ENCODE data around the gene ROBO1.
"Not testable (repeated sequence)": the region's sequence is repeated elsewhere in the genome, so short reads cannot be mapped to it uniquely, and the experiment has no call there.

ROBO1 gene

DNA sequence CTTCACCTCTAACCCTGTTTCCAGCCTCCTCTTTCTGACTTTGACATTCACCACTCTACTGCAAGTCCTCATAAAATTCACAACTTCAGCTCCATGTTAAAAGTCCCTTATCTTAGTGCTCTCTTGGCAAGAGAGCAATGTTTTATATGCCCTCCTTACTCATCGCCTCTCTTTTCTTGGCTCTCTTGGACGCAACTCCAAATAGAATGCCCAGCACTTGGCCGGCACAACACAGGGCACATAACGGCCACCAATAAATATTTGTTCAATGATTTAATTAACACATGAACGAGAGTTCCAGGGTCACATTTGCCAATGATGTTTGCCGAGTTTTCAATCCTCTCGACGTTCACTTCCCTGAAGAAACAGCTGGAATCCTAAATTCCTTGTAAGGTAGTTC, 401.4 kb downstream of the ROBO1 start:
- DNase-seq, result no peak

DNA sequence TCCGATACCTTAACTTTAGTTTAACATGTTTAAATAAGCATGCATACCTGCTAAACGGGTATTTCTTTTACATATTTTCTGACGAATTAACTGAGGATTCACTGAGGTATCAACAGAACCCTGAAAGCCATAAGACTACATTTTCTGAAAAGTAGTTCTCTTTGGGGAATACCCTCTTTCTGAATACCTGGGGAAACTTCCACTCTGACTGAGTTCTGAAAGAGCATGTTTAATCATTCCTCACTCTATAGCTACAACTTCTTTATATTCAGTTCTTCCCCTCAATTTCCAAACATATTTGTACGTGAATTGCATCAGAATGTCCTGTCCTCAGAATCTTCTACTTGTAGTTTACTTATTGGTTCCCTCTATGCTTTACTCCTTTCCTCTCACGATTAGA, 403.0 kb downstream of the ROBO1 start:
- DNase-seq, result no peak

DNA sequence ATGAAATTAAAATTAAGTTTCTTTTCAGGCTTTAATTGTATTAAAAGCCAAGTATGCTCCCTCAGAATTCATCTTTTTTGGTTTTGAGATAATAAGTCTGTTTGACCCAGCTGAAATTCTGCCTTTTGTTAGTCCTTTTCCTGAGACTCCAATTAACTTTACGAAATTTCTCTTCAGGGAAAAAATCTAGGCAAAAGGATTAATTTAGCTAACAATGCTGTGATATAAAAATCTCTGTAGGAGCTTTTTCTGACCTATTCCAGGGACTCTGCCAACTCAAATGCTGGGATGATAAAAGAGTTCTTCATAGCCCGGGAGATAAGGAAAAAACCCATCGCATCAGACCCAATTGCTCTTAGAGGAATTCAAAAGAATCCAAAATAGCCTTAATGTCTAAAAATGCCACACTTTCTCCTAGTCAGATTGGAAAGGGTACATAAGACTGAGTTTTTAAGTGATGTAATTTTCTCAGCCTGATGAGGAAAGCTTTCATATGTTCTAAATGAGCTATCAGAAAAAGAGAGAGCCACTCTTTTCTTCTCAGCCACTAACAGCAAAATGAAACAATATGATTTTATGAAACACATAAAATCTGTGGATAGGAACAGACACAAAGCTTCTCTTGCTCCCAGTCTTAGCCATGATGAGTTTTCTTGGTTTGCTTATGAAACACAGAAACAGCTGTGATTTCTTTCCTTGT, 405.1 kb downstream of the ROBO1 start:
- no peak for DNase-seq

DNA sequence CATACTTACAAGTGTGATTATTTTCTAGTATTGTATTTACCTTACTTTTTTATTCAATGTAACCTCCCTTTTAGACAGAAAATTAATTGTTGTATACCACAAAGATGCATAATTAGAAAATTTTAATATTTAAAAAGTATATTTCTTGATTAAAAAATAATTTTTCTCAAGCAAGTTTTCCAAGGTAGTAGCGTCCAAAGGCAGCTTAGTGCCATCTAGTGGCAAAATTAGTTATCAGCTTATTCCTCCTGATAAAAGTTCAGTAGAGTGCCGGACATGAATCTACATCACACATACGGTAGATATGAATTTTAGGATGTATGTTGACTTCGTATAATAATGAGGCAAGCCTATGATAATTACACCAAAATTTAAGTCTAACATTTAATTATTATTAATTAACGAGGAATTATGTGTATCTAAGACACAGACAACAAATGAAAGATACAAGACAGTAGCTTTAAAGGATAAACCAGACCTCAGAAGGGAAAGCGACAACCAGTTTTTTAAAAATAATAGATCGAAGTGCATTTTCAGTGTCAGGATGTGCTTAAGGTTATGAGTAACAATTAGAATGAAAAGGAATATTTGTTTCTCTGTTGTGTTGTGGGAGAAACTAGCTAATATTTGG, 405.9 kb downstream of the ROBO1 start:
- no peak for DNase-seq

DNA sequence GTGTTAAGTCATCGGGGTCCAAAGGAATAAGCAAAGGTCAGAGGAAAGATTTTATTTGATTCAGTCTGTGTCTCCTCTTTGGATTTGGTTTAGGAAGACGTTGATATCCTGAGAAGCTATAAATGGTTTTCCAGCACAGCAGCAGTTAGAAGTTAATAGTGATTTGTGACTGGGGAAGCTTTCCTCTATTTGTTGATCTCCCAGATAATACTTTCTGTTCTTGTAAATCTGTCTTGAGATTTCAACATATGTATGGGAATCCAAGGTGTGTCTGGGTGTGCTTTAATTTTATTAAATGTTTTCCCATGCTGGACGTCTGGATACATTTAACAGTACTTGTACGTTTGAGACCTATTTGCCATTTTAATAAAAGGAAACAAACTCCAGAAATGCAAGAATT, 409.5 kb downstream of the ROBO1 start:
- no peak for DNase-seq

DNA sequence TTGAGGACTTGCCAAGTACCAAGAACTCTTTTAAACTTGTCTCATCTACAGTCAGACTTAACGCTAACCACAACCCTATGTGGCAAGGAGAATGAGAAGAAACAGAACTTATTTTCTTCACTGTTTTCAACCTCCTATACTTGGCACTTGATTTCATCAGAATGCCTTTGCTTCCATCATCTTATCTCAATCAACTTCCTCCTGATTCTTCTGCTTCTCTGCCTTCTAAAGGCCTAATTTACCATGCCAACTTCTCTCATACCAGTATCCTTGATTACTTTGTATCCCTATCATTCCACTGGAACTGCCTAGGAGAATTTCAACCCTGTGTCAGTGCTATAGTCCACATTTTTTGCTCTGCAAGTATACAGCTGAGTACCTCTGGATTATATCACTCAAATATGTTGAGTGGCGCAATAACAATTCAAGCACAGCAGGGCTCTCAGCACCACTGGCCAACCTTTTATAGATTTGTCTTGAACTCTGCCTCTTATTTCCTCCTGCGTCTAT, 413.6 kb downstream of the ROBO1 start:
- DNase-seq, result no peak

DNA sequence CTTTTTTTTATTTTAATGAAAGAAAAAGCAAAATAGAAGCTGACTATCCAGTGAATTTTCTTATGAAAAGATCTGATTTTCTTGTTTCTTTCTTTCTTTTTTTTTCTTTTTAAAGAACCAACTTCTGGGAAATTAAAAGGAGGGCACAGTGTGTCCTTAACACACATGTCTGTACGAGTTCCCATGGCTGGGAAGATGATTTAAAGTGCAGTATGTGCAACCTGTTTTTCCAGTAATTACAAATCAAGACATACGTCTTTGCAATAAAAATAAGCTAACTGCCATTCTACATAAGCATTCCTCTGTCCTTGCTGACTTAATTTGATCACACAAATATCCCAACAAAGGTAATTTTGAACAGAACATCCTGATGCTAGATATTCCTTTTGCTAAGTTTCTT, 416.1 kb downstream of the ROBO1 start:
- DNase-seq, result no peak

DNA sequence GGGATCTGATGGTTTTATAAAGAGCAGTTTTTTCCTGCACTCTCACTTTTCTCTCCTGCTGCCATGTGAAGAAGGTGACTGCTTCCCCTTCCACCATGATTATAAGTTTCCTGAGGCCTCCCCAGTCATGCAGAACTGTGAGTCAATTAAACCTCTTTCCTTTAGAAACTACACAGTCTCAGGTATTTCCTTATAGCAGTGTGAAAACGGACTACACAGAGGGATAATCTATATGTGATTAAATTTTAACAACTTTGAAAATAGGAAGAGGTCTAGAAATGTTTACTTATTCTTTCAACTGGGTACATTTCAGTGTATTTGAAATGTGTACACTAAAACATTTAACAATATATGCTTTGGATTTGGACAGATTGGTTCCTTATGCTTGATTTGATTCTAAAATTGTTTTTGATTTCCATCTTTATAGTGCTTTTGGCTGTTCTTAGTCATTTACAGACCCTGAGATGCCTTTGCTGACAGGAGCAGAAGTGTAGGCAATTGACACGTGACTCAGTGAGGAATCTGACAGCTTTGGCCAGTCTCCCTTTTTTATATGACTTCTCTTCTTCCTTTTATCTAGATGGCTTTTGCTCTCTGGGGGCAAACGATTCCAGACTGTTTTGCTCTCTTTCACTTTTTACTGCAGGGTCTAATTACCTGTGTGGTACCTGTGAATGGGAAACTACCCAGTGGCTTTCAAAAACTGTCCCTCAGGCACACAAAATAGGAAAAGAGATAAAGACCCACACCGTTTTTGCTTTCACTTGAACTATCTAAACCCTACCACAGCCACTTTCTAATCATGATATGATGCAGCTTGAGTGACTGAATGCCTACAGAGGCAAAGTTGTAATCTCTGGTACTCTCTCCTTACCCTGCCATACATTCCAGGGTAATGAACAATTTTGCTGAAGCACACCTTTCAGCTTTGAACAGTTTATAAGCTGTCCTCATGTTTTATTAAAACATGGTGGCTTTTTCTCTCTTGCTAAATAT, 422.6 kb downstream of the ROBO1 start:
- no peak for DNase-seq

DNA sequence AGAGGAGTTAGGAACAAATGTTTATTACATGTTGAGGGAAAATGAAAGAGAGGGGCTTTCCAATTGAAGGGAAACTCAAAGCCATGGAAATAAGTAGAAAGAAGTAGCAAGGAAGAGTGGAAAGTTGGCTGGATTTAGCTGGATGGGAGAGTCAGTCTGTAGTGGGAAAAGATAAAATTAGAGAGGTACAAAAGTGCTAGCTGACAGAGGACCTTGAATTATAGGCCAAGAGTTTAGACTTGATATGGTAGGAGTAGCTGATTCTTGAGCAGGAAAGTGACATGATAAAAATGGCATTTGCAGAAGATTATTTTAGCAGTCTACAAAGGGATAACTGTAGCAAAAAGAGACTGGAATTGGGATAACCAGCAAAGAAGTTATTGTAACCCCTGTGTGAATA, 425.8 kb downstream of the ROBO1 start:
- DNase-seq, result no peak

DNA sequence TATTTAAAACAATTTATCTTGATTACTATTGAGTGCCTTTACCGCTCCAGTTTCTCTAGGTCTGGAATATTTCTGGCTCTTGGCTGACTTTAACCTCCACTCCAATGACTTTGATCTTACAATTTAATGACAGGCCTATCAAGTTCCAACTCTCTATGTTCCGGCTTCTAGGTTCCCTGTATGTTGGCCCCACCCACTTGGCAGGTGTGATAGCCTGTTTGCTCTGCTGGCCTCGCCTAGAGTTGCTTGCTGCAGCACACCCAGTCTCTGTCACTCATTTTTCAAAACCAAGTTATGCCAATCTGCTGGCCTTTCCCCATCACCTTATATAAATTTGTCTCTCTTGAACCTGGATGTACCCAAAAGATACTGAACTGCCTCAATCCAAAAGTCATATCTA, 428.0 kb downstream of the ROBO1 start:
- no peak for DNase-seq

DNA sequence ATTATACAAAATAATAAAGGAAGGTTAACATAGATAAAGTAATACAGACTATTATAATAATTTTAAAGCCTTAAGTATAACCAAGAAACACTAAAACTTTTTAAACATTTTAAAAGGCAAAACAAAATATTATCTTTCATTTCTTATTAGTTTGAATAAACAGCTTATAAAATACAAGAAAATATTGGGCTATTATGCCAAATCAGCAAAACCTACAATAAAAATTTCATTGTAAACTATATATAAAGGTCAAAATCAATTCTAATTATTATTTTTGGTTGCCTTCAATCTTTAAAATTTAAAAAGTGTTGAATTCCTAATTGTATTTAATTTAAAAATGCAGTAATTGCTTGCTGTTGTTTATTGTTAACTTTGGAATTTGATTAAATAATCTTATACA, 430.0 kb downstream of the ROBO1 start:
- DNase-seq, result no peak

DNA sequence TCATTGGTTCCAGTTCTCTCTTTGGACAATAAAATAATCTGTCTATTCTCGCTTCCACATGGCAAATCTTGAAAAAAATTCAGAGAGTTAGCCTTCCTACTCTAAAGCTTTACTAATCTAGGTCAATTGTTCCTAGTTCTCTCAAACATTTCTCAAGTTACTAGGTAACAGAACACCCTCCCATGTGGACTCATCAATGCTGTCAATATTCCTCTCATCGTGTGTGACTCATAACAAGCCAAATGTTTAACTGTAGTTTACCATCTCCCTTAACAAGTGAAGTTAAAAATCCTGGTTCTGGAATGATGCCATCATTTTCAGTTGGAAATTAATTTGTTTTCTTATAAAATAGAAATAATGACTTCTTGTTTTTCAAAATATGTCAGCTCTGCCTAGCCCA, 438.6 kb downstream of the ROBO1 start:
- no peak for DNase-seq

DNA sequence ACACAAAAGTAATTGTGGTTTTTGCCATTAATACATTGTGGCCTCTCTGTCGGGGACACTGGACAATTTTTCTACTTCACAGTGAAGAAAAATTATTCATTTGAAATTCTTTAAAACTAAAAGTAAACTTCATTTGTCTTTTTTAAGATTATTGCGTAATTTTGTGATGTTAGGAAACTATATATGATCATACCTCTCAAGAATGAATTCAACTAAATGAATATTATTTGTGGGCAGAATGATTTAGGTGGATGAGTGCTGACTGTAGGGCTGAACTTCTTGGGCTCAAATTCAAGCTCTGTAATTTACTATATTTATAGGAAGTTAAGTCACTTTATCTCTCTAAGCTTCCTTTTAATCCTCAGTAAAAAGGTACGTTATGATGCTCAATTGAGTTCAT, 441.2 kb downstream of the ROBO1 start:
- no peak for DNase-seq

DNA sequence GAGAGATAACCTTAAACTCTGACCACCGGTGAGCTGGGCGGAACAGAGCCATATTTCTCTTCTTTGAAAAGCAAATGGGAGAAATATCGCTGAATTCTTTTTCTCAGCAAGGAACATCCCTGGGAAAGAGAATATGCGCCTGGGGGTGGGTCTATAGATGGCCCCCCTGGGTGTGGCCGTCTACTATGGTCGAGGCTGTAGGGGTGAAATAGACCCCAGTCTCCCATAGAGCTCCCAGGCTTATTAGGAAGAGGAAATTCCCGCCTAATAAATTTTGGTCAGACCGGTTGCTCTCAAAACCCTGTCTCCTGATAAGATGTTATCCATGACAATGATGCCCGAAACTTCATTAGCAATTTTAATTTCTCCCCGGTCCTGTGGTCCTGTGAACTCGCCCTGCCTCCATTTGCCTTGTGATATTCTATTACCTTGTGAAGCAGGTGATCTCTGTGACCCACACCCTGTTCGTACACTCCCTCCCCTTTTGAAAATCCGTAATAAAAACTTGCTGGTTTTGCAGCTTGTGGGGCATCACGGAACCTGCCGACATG, 441.9 kb downstream of the ROBO1 start:
- DNase-seq, result not testable (repeated sequence)

DNA sequence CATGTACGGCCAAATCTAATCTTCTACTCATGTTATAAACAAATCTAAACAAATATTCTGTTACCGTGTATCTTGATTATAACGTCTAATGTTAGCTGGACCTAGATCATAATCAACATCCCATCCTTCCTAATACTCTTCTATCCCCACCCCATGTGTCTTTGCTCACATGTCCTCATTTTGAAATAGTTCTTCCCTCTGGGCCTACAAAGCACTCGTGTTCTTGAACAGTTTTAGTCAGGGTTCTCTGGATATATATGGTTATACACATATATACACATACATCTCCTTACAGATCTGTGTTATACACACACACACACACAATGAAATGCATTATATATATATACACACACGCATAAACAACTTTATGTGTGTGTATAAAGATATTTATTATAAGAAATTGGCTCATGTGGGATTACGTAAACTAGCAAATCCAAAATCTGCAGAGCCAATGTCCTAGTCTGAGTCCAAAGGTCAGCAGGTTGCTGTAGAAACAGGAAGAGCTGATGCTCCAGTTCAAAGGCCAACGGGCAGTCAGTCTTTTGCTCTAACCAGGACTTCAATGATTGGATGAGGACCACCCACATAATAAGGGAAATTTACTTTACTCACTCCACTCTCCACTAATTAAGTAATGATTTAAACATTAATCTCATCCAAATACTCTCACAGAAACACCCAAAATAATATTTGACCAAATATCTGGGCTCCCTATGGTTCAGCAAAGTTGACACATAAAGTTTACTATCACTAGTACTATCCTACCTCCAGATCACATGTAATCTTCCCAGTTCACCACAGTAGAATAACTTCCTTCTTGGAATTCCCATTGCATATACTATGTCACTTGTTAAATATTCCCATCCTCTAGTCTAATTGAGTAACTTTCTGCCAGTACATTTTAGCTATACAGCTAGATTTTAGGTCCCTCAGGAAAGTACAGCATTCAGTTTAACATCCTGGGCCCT, 450.0 kb downstream of the ROBO1 start:
- DNase-seq, result no peak

DNA sequence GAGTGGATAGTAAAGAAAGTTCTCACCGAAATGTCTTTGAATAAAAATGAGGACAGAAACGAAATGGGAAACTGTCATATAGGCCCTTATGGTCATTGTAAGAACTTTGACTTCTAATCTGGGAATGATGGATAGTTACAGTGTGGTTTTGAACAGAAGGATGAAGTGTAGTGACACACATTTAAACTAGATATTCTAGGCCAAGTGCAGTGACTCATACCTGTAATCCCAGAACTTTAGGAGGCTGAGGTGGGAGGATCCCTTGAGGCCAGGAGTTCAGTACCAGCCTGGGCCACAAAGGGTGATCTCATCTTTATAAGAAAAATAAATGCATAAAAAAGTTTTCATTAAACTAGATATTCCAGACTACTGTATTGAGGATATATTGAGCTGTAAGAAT, 452.8 kb downstream of the ROBO1 start:
- no peak for DNase-seq

DNA sequence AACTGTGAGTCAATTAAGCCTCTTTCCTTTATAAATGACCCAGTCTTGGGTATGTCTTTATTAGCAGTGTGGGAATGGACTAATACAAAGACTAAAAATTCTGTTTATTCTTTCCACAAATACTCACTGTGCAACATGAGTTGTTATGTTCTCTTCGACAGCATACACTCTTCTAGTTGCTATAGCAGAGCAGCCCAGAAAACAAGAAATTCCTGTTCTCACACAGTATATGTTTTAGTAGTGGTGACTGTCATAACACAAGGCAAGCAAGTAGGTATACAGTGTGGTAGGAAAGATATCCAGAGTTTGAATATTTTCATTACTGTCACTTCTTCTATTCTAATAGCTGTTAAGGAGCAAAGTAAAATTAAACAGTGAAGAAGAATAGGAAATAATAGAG, 453.3 kb downstream of the ROBO1 start:
- DNase-seq, result no peak

DNA sequence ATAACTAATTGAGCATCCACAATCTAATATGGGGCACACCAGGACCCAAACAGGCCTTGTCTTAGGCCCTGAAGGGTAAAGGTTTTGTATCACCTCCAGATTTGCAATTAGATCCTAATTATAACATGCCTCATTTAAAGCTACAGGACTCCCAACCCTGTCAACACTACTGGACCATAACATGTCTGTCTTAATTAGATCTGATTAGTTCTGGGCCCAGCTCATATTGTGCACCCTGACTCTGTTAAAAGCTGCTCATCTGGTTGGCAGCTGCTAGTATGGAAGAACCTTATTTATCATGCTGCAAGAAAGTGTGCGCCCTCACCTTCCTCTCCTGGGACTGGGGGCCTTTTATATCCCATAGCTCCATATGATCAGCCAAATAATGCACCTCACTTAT, 457.8 kb downstream of the ROBO1 start:
- no peak for DNase-seq

DNA sequence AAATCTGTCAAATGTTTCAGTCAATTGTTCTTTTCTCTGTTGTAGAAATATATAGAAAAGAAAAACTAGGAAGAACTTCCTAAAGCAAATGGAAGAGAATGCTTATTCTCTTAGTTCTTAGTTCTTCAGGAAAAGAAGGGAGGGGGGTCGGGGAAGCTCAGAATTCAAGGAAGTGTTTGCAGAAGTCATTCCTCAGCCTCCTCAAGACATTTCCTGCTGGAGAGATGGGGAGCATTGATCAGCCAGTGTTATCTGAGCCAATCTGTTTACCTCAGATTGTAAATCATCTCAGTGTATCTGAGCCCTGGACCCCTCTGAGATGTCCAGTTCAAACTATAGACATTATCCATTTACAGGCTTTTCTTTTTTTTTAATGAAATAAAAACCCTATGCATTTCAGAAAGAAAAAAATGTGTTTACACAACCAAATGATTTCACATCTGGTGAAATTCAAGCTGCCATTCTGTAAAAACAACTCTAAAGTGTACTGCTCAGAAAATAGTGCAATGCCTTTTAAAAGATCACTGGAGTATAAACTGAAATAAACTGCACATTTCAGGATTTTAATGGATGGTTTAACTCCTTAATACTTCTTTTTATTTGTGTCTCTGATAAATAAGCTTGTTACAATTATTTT, 460.7 kb downstream of the ROBO1 start:
- no peak for DNase-seq

DNA sequence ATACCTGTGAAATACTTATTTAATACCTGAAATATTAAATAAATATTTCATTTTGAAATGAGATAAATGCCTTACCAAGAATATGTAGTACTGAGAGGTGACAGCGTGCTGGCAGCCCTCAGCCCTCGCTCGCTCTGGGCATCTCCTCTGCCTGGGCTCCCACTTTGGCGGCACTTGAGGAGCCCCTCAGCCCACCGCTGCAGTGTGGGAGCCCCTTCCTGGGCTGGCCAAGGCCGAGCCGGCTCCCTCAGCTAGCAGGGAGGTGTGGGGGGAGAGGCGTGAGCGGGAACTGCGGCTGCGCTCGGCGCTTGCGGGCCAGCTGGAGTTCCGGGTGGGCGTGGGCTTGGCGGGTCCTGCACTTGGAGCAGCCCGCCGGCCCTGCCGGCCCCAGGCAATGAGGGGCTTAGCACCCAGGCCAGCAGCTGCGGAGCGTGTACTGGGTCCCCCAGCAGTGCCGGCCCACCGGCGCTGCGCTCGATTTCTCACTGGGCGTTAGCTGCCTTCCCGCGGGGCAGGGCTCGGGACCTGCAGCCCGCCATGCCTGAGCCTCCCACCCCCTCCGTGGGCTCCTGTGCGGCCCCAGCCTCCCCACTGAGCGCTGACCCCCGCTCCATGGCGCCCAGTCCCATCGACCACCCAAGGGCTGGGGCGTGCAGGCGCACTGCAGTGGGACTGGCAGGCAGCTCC, 467.7 kb downstream of the ROBO1 start:
- not testable (repeated sequence) for DNase-seq

Data from CD4-positive, alpha-beta T cell treated with Interleukin-1 beta for 1 hour (primary cell).